GM19455 (cell line): ENCODE data around the gene CFAP90.

Experiments used
- ATAC-seq: cut with Tn5 transposase; IDR thresholded peaks from one replicate; pipeline ENCODE4 v1.9.1; 2021; ENCODE audit not compliant: unreplicated experiment

Gene CFAP90

DNA sequence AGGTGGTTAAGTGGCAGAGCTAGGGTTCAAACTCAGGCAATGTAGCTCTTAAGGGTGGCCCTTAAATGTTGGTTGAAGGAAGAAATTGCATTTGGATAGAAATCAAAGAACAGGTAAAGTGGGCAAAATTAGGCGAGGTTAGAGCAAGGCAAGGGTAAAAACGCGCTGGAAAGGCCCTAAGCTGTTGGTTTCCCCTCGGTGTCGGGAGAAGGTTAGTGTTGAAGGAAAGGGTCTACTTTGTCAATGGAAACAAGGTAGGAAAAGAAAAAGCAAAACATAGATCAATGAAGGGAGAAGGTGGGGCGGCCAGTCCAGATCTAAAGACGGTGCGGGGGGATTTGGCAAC is 17.5 kb upstream of the CFAP90 start:
- ATAC-seq, result no peak

DNA sequence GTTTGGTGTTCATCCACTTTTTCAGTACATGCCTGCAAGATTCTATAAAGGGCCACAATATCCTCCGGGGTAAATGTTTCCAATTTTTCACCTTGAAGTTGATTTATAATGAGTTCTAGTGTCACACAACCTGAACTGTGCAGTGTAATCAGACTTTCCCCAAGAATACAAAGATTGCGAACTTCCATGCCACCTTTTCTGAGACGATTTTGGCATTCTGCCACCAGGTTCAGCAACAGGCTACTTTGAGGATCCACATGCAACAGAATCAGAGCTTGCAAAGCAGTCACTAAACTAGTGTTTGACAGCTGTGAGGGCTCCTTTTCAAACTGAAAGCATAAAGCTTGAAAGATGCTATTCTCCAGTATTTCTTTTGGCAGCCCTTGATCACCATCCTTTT is 16.3 kb upstream of the CFAP90 start:
- no peak for ATAC-seq

- no peak for ATAC-seq
These were observed 15.3 kb upstream of the CFAP90 start for GRCh38 chr5:7866196-7866595.

GRCh38 chr5:7857926-7858632 is 7.1 kb upstream of the CFAP90 start:
- ATAC-seq, result no peak

GRCh38 chr5:7857361-7857760 is 6.4 kb upstream of the CFAP90 start:
- ATAC-seq, result no peak

GRCh38 chr5:7856855-7857254 is 5.9 kb upstream of the CFAP90 start:
- no peak for ATAC-seq

GRCh38 chr5:7855611-7856010 is 4.7 kb upstream of the CFAP90 start:
- ATAC-seq, result no peak

DNA sequence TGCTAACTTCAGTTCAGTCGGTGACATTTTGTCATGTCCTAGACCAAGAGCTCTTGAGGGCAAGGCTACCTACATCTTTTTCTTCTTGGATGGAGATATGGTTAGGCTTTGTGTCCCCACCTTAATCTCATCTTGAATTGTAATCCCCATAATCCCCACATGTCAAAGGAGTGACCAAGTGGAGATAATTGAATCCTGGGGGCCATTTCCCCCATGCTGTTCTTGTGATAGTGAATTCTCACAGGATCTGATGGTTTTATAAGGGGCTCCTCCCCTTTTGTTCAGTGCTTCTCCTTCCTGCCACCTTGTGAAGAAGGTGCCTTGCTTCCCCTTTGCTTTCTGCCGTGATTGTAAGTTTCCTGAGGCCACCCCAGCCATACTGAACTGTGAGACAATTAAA is 2.1 kb upstream of the CFAP90 start:
- no peak for ATAC-seq

DNA sequence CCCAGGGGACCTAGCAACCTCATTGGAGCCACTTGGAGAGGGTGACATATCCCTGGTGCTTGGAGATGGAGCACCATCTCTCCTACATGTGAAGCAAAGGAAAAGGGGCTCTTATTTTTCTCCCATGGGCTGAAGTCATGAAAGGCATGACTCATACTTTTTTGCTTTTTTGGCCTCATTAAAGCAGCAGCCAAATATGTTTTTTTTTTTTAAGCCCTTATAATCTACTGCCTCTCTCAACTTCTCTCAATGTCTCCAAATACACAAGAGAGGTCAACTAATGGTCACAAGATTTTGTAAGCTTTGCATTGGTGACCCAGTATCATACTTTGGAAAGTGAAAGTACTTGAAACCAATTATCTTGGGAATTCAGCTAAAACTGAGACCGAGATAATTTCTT is 1.6 kb upstream of the CFAP90 start:
- ATAC-seq, result no peak

DNA sequence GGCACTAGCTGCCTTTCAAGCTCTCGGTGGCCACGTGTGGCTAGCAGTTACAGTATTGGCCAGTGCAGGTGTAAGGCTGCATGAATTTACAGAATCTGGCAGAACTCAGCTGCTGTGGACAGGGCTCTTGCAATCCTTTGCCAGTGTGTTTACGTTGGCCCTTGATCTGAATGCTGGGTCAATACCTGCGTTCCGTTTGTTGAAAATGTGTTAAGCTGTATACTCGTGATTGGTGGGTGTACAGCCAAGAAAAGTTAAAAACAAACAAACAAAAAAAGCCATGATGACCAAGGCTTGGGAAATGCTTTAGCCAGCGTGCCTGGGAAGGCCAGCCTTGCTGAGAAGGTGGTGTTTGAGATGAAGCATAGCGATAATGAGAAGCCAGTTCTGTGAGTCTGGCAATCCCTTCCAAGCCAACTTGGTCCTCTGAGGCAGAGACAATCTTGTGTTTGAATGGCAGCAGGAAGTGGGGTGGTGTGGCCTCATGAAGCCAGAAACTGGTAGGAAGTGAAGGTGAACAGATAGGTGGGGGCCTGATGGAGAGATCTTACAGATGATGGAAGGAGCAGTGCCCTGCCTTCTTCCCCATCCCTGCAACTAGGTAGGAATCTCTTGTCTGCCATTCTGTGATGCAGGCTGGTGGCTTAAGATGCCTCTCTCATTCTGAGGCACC is 820 bp upstream of the CFAP90 start:
- no peak for ATAC-seq

- ATAC-seq, result no peak
These were observed 283 bp upstream of the CFAP90 start for GRCh38 chr5:7851240-7851592.

DNA sequence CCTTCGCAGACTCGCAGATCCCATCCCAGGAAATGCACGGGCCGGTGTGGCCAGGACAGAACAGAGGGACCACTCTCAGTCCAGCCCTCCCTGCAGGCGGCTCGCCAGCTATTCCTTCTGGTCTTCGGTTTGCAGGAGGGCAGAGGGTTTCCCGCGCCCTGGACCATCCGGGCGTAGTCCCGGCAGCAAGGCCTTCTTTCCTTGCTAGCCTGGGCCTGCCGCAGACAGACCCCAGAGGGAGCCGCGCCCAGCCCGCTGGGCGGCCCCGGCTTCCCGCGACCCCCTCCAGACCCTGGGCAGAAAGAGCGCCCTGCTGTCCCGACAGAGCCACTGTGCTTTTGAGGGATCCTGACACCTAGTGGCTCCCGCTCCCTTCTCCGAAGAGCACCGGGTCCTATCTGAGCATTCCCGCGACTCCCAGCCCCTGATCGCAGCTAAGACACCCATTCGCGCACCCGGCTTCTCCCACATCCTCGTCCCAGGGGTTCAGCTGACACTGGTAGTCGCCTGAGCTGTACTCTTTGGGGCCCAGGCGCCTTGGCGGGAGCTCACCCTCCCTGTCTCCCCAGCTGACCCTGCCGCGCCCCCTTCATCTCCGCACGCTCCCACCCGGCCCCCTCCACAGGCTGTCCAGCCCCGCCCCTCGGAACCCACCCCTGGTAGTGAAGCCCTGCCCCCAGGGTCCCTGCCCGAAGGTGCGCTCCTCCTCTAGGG is 1.1 kb downstream of the CFAP90 start:
- ATAC-seq, result no peak

DNA sequence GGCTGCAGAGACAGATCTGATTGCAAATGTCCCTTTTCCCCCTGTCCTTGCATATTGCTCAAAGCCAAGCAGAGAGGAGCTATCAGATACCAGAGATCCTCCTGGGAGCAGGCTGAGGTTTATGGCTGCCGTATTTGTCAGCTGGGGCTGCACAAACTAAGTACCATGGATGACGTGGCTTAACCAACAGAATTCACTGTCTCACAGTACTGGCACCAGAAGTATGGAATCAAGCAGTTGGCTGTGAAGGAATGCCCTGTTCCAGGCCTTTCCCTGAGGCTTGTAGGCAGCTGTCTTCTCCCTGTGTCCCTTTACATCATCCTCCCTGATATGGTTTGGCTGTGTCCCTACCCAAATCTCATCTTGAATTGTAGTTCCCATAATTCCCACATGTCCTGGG is 2.6 kb downstream of the CFAP90 start:
- no peak for ATAC-seq

DNA sequence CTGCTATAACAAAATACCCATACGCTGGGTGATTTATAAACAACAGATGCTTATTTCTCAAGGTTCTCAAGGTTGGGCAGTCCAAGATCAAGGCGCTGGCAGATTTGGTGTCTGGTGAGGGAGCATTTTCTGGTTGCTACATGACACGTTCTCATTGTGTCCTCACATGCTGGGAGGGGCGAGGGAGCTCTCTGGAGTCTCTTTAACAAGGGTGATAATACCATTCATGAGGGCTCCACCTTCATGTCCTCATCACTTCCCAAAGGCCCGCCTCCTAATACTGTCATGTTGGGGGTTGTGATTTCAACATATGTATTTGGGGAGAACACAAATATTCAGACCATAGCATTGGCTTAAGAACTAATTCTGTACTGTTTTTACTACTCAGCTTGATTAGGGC is 4.6 kb downstream of the CFAP90 start:
- ATAC-seq, result no peak

- ATAC-seq, result no peak
These were observed 5.4 kb downstream of the CFAP90 start for GRCh38 chr5:7845557-7845956.

GRCh38 chr5:7844901-7845300 is 6.0 kb downstream of the CFAP90 start:
- ATAC-seq, result no peak

- ATAC-seq, result no peak
These were observed 8.4 kb downstream of the CFAP90 start for GRCh38 chr5:7842531-7842930.

- ATAC-seq, result no peak
These were observed 13.5 kb downstream of the CFAP90 start for GRCh38 chr5:7837403-7837802.

DNA sequence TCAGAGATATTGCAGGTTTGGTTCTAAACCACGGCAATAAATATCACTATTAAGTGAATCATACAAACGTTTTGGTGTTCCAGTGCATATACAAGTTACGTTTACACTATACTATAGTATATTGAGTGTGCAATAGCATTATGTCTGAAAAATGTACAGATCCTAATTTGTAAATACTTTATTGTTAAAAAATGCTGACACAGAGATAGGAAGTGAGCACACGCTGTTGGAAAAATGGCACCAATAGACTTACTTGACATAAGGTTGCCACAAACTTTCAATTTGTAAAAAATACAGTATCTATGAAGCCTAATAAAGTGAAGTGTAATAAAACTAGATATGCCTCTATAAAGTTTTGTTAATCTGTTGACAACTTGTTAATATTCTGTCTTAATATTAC is 16.0 kb downstream of the CFAP90 start:
- ATAC-seq, result no peak

DNA sequence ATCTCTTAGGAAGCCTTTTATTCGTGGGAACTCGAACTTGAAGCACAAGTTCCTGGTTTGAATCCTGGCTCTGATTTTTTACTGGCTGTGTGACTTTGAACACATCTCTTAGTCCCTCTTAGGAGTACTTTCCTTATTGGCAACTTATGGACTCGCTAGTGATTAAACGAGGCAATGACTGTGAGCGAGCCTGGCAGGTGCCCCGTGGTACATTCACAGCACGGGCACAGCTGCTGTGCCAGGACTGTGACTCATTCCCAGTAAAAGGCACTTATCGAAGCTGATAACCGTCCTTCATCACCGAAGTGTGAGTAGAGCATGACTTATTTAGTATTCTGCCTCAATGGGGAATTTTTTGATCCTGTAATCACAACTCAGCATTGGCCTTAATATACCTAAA is 22.7 kb downstream of the CFAP90 start:
- no peak for ATAC-seq

DNA sequence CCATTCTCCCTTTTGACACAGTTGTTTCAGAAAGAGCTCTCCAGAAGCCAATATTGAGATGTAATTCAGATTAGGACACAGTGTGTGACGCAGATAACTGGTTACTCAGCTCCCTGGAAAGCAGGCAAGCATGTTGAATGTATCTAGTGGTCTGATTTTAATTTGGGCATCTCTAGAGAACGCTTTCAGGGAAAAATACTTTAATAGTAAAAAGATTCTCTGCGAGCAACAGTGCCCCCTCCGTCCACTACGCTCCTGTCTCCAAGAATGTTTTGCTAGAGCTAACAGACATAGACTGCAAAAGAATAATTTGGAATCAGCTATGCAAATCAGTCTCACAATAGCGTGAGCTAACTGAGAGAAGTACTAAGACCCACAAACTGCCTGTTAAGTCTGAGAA is 23.3 kb downstream of the CFAP90 start:
- no peak for ATAC-seq

GRCh38 chr5:7825630-7826029 is 25.3 kb downstream of the CFAP90 start:
- no peak for ATAC-seq

- no peak for ATAC-seq
These were observed 25.9 kb downstream of the CFAP90 start for GRCh38 chr5:7824995-7825394.
